Common myeloid progenitor, CD34-positive (primary cell): ENCODE results near the gene TGFBRAP1.

Experiments used
- CTCF ChIA-PET: fragments of 350-600 bp; sonication (Branson Sonifier 250); formaldehyde crosslinking; loops from one replicate; lab custom pipeline; 2021; ENCODE audit warnings: antibody characterized with exemption; lab: Charles Lee
- POLR2A ChIA-PET: fragments of 350-600 bp; sonication (Branson Sonifier 250); formaldehyde crosslinking; loops from one replicate; lab custom pipeline; 2021; ENCODE audit warnings: antibody characterized with exemption; lab: Charles Lee
- DNase-seq, 3 donors: peaks; one replicate each; pipeline versions ENCODE4 v3.0.0 to v3.0.0-alpha.2; 2013
- H3K27ac ChIP-seq, 2 experiments: 1 replicate in 1 of 2; 2 replicates in 1 of 2; pipeline ENCODE4 v1.7.0; 2013; ENCODE audit warnings: inconsistent platforms in 2 of 2, low read length in 2 of 2, mild to moderate bottlenecking in 2 of 2, low read depth in 1 of 2, moderate library complexity in 1 of 2; ENCODE audit not compliant: severe bottlenecking in 2 of 2, insufficient read depth in 1 of 2, poor library complexity in 1 of 2
- H3K27me3 ChIP-seq, 5 experiments: replicated peaks in 2 of 5; 1 replicate in 3 of 5; 2 replicates in 2 of 5; pipeline versions ENCODE4 v1.6.1 to v1.7.0; 2013; ENCODE audit warnings: low read length in 4 of 5, mild to moderate bottlenecking in 2 of 5, moderate library complexity in 2 of 5, inconsistent platforms in 1 of 5; ENCODE audit not compliant: insufficient read depth in 5 of 5, control insufficient read depth in 4 of 5
- H3K36me3 ChIP-seq, 4 experiments: 1 replicate in 2 of 4; 2 replicates in 2 of 4; pipeline versions ENCODE4 v1.6.1 to v1.7.0; 2013; ENCODE audit warnings: low read length in 3 of 4, control low read depth in 1 of 4, mild to moderate bottlenecking in 1 of 4; ENCODE audit not compliant: control insufficient read depth in 4 of 4, insufficient read depth in 4 of 4
- H3K4me1 ChIP-seq, 4 experiments: 1 replicate in 3 of 4; 2 replicates in 1 of 4; pipeline versions ENCODE4 v1.6.1 to v1.7.1; 2013; ENCODE audit warnings: low read length in 3 of 4, mild to moderate bottlenecking in 3 of 4, control low read depth in 1 of 4, inconsistent platforms in 1 of 4, moderate library complexity in 1 of 4; ENCODE audit not compliant: control insufficient read depth in 4 of 4, insufficient read depth in 4 of 4; ENCODE audit errors: control extremely low read depth in 1 of 4
- H3K4me3 ChIP-seq, 7 experiments: 1 replicate in 4 of 7; 2 replicates in 3 of 7; pipeline versions ENCODE4 v1.5.1 to v1.7.0; 2013; ENCODE audit warnings: mild to moderate bottlenecking in 7 of 7, low read length in 6 of 7, moderate library complexity in 6 of 7, inconsistent platforms in 2 of 7, low read depth in 2 of 7, control low read depth in 1 of 7; ENCODE audit not compliant: insufficient read depth in 4 of 7, control insufficient read depth in 1 of 7; ENCODE audit errors: extremely low read depth in 1 of 7
- H3K9me3 ChIP-seq, 5 experiments: 1 replicate in 4 of 5; 2 replicates in 1 of 5; pipeline versions ENCODE4 v1.6.1 to v1.7.1; 2013; ENCODE audit warnings: low read length in 4 of 5, mild to moderate bottlenecking in 2 of 5, inconsistent platforms in 1 of 5, low read depth in 1 of 5, moderate library complexity in 1 of 5; ENCODE audit not compliant: control insufficient read depth in 4 of 5, insufficient read depth in 2 of 5; ENCODE audit errors: control extremely low read depth in 1 of 5
- WGBS: methylation state at CpG from one replicate; pipeline ENCODE4 v1.1.5; 2013; ENCODE audit not compliant: insufficient coverage; 5-methylcytosine and 5-hydroxymethylcytosine counted together

Gene TGFBRAP1

DNA sequence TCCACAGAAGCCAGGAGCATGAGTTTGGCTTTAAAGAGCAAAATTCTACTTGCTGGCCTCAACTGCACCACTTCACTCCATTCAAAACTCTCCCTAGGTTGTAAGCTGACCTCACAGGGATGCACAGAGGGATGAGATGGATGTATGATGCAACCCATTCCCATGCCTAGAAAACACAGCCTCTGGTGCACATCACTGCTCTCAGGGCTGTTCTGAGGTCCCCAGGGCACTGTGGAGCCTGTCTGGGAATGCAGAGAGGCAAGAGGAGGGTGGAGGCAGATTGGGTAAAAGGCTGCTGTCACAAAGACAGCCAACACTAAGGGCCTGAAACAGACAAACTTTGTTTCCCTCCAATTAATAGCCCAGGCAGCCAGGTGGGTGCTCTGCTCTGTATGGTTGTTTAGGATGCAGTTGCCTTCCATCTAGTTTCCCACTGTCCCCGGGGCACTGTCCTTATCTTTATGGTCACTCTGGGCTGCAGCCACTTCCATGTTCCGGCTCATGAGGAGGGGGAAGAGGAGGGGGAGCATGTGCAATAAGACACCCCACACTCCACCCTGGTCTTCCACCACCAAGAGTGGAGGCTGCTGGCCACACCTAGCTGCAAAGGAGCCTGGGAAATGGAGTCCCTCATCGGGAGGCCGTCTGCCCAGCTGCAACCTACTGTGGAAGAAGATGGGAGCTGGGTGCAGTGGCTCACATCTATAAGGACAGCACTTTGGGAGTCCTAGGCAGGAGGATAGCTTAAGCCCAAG, 81.0 kb downstream of the TGFBRAP1 start:
- no peaks in the 10 kb centered on the region for H3K36me3 ChIP-seq
- H3K4me3 ChIP-seq: no peak overlapping the region
- no peaks in the 10 kb centered on the region for H3K27me3 ChIP-seq
- CTCF ChIA-PET: no interaction called here
- no peak overlapping the region for H3K27ac ChIP-seq
- peaks cover 0 to 2% (median 0%) of the 10 kb centered on the region in 4 experiments for H3K4me1 ChIP-seq
- 100% methylated on average over 2 of the region's 4 CpGs for WGBS
- no peak for DNase-seq
- POLR2A ChIA-PET: no interaction called here
- peaks cover 0 to 2% (median 0%) of the 10 kb centered on the region in 5 experiments for H3K9me3 ChIP-seq

DNA sequence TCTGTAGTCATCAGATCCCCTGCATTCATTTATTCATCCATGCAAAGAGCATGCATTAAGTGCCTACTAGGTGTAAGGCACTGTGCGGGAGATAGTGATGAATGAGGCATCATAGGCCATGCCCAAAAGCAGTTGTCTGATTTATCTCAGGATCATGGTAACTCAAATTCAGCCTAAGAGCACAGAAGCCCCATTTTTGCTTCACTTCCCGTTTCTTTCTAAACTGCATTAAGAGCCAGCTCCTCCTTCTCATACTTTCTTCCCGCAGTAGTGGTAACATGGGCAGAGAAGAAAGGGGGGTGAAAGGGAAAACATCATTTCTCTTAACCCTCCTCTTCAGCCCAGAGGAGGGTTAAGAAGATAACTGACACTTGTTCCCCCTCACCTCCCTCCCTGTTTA, 85.1 kb downstream of the TGFBRAP1 start:
- WGBS: 100% methylated on average over 1 of the region's 3 CpGs
- CTCF ChIA-PET: interaction anchor here (0.6 to 14.8 kb wide), 3 partner anchors 9 to 129 kb away, joined by 4 to 268 read pairs (median 5); no protein-coding TSS in a partner anchor
- POLR2A ChIA-PET: no interaction called here

DNA sequence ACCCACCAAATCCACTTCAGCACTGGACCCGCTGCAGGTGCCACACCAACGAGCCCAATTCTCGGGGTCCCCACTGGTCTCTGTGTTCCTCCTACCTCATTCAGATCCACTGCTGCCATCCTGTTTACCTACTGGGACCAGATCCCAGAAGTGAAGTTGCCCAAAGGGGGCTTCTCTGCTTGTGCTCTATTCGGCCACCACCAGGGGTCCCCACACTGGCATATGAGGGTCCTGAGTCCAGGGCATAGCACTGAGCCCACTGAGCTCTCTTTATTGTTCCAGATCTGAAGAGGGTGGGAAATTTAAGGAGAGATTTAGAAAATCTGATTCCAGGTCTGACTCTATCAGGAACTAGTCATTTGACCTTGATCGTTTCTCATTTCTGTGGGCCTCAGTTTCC, 85.6 kb downstream of the TGFBRAP1 start:
- ChIA-PET POLR2A (no interaction called here), CTCF (interaction anchor here (0.6 to 14.8 kb wide), 3 partner anchors 8 to 129 kb away, joined by 4 to 268 read pairs (median 5); no protein-coding TSS in a partner anchor)
- H3K36me3 ChIP-seq: no peaks in the 10 kb centered on the region
- H3K4me3 ChIP-seq: no peak overlapping the region
- DNase-seq: no peak
- H3K27ac ChIP-seq: no peak overlapping the region
- no peaks in the 10 kb centered on the region for H3K27me3 ChIP-seq
- peaks cover 0 to 2% (median 0%) of the 10 kb centered on the region in 5 experiments for H3K9me3 ChIP-seq
- peaks cover 0 to 2% (median 0%) of the 10 kb centered on the region in 4 experiments for H3K4me1 ChIP-seq
- 80% methylated on average over 4 of the region's 5 CpGs for WGBS

More for the DNA sequence above, 85.1 kb downstream of the TGFBRAP1 start:
- Histone ChIP-seq H3K4me3 (no peak overlapping the region), H3K4me1 (peaks cover 0 to 2% (median 0%) of the 10 kb centered on the region in 4 experiments), H3K27me3 (no peaks in the 10 kb centered on the region), H3K36me3 (no peaks in the 10 kb centered on the region), H3K9me3 (peaks cover 0 to 2% (median 0%) of the 10 kb centered on the region in 5 experiments), H3K27ac (no peak overlapping the region)
- peak; percentile 3 to 57 (median 48) for DNase-seq

DNA sequence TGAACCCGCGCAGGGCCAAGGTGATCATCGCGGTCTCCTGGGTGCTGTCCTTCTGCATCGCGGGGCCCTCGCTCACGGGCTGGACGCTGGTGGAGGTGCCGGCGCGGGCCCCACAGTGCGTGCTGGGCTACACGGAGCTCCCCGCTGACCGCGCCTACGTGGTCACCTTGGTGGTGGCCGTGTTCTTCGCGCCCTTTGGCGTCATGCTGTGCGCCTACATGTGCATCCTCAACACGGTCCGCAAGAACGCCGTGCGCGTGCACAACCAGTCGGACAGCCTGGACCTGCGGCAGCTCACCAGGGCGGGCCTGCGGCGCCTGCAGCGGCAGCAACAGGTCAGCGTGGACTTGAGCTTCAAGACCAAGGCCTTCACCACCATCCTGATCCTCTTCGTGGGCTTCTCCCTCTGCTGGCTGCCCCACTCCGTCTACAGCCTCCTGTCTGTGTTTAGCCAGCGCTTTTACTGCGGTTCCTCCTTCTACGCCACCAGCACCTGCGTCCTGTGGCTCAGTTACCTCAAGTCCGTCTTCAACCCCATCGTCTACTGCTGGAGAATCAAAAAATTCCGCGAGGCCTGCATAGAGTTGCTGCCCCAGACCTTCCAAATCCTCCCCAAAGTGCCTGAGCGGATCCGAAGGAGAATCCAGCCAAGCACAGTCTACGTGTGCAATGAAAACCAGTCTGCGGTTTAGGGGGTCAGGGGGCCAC, 87.1 kb downstream of the TGFBRAP1 start:
- POLR2A ChIA-PET: no interaction called here
- no peaks in the 10 kb centered on the region for H3K9me3 ChIP-seq
- CTCF ChIA-PET: interaction anchor here (0.6 to 14.8 kb wide), 8 partner anchors 9 to 171 kb away, joined by 3 to 268 read pairs (median 3); no protein-coding TSS in a partner anchor
- peaks cover 0 to 2% (median 0%) of the 10 kb centered on the region in 5 experiments for H3K27me3 ChIP-seq
- WGBS: 97% methylated on average over 50 of the region's 50 CpGs
- no peaks in the 10 kb centered on the region for H3K36me3 ChIP-seq
- H3K27ac ChIP-seq: no peak overlapping the region
- H3K4me3 ChIP-seq: no peak overlapping the region
- no peak for DNase-seq
- peaks cover 0 to 2% (median 1%) of the 10 kb centered on the region in 4 experiments for H3K4me1 ChIP-seq

DNA sequence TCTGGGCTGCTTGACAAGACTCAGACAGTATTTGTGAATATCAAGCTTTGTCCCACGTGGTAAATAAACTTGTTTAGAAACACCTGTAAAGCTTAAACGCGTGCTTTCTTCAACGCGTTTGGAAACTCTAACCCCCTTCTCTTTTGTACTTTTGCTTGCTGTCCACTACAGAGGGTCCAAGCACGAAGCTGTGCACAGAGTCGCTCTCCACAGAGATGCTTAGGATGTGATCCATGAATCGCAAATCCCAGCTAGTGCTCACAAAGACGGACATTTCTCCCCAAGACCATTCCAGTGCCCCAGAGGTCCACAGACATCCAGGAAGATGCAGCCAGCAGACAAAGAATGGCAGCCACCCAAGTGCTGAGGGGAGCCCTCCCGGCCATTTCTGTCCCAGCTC, 88.1 kb downstream of the TGFBRAP1 start, which contains the start of gene GPR45:
Gene GPR45, plus strand, starts transcription at position 301 of the 400 bp plus-strand sequence. CDS start 116 bp downstream, outside the sequence.
- WGBS: 96% methylated on average over 10 of the region's 10 CpGs
- POLR2A ChIA-PET: interaction anchor here (0.6 kb wide), 1 partner anchor 126 kb away, joined by 3 read pairs; no protein-coding TSS in a partner anchor
- DNase-seq: no peak
- Histone ChIP-seq H3K36me3 (no peaks in the 10 kb centered on the region), H3K4me3 (no peak within 1 kb of the TSS), H3K27me3 (peaks cover 0 to 7% (median 0%) of the 10 kb centered on the region in 5 experiments), H3K27ac (no peak within 1 kb of the TSS), H3K4me1 (peaks cover 0 to 3% (median 1%) of the 10 kb centered on the region in 4 experiments), H3K9me3 (no peaks in the 10 kb centered on the region)
- CTCF ChIA-PET: interaction anchor here (1.1 to 14.8 kb wide), 7 partner anchors 10 to 232 kb away, joined by 3 to 268 read pairs (median 3); no protein-coding TSS in a partner anchor

DNA sequence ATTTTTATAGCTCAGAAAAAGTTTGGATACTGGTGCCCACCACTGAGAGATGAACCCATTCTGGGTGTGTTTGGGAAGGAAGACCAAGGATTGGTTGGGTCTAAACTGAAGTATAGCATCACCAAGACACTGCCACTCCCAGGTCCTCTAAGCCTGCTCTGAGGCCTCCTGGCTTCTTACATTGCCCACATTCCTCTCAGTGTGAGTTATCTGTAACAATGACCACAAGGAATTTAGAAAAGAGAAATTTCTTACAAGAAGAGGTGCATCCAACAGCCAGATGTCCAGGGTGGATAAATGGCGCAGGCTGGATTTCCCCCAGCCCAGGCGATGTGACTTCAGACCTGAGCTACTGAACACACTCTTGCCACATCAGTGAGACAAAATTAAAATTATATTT, 89.6 kb downstream of the TGFBRAP1 start:
- CTCF ChIA-PET: interaction anchor here (1.7 to 14.8 kb wide), 2 partner anchors 60 to 125 kb away, joined by 3 to 268 read pairs; no protein-coding TSS in a partner anchor
- POLR2A ChIA-PET: no interaction called here
- Histone ChIP-seq H3K4me3 (no peak overlapping the region), H3K36me3 (no peaks in the 10 kb centered on the region), H3K9me3 (no peaks in the 10 kb centered on the region), H3K27me3 (peaks cover 0 to 7% (median 0%) of the 10 kb centered on the region in 5 experiments), H3K27ac (no peak overlapping the region), H3K4me1 (peaks cover 0 to 10% (median 4%) of the 10 kb centered on the region in 4 experiments)
- DNase-seq: no peak
- no CpG with 5 or more reads among the region's 2 CpGs for WGBS
